ENCODE measurements around the gene TFB1M. TPM values are rescaled to one million over a fixed set of nuclear protein-coding genes. Genes with fewer than 3 reads are reported as not detected.
"Not testable (repeated sequence)": the region's sequence is repeated elsewhere in the genome, so short reads cannot be mapped to it uniquely, and the experiment has no call there.

TFB1M gene
- total RNA-seq, 4 donors from 2014 or later = 11.4 to 26.4 (median 13.3) TPM

DNA sequence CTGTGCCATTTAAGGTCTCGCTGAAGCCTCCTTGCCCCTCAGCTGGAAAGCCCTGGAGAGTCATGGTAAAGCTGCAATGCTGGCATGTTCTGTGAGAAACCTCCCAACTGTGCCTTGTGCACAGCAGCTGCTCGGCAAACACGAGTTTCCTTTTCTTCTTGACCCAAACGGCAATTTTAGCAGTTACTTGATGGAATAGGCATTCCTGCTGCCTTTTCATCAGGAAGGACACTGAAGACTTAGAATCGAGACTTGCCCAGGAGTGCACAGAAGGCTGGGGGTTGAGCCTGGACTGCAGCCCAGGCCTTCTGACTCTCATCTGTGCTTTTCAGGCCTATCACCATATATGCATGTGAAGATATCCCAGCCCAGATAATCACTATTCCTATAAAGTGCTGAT, 79.2 kb downstream of the TFB1M start:
- TF ChIP-seq POLR2A (IDR thresholded peaks at IDR 0.05) = no peak
- TF ChIP-seq, protein P1, sequence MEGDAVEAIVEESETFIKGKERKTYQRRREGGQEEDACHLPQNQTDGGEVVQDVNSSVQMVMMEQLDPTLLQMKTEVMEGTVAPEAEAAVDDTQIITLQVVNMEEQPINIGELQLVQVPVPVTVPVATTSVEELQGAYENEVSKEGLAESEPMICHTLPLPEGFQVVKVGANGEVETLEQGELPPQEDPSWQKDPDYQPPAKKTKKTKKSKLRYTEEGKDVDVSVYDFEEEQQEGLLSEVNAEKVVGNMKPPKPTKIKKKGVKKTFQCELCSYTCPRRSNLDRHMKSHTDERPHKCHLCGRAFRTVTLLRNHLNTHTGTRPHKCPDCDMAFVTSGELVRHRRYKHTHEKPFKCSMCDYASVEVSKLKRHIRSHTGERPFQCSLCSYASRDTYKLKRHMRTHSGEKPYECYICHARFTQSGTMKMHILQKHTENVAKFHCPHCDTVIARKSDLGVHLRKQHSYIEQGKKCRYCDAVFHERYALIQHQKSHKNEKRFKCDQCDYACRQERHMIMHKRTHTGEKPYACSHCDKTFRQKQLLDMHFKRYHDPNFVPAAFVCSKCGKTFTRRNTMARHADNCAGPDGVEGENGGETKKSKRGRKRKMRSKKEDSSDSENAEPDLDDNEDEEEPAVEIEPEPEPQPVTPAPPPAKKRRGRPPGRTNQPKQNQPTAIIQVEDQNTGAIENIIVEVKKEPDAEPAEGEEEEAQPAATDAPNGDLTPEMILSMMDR (IDR thresholded peaks at IDR 0.05) = no peak
- Histone ChIP-seq H3K4me3 (no peak overlapping the region), H3K4me1 (no peaks in the 10 kb centered on the region), H3K27me3 (no peaks in the 10 kb centered on the region), H3K9me3 (no peaks in the 10 kb centered on the region), H3K27ac (no peak overlapping the region), H3K36me3 (peaks cover 0 to 15% (median 0%) of the 10 kb centered on the region in 3 donors)
- DNase-seq = no peak

DNA sequence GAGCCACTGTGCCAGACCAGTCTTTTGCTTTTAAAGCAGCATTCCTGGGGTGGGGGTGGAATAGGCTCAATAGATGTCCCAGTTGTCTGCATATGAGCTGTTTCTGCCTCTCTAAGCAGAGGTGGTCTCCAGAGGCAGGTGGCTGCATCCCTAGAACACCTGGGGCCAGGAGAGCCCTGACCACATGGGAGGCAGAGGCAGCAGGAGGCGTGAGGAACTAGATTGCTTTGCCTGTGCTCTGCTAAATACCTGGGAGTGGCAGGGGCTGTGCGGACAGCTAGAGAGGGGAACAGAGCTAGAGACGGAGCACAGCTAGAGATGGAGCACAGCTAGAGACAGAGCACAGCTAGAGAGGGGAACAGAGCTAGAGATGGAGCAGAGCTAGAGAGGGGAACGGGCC, 79.6 kb downstream of the TFB1M start:
- TF ChIP-seq POLR2A (IDR thresholded peaks at IDR 0.05) = no peak
- TF ChIP-seq, protein P1 (IDR thresholded peaks at IDR 0.05) = no peak
- Histone ChIP-seq H3K36me3 (peaks cover 0 to 13% (median 0%) of the 10 kb centered on the region in 3 donors), H3K4me3 (no peak overlapping the region), H3K27ac (no peak overlapping the region), H3K27me3 (no peaks in the 10 kb centered on the region), H3K9me3 (no peaks in the 10 kb centered on the region), H3K4me1 (no peaks in the 10 kb centered on the region)
- no peak for DNase-seq

DNA sequence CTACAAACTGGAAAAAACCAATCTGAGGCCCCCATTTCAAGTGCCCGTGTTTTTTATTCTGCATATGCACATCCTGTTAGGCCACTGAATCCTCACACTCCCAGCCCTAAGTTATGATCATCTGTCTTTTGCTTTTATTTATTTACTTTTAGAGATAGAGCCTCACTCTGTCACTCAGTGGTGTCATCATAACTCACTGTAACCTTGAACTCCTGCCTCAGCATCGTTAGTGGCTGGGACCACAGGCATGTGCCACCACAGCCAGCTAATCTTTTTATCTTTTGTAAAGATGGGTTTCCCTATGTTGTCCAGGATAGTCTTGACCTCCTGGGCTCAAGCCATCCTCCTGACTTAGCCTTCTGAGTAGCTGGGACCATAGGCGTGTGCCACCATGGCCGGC, 80.1 kb downstream of the TFB1M start:
- Histone ChIP-seq H3K4me1 (no peaks in the 10 kb centered on the region), H3K27ac (no peak overlapping the region), H3K9me3 (no peaks in the 10 kb centered on the region), H3K27me3 (no peaks in the 10 kb centered on the region), H3K36me3 (peaks cover 0 to 13% (median 0%) of the 10 kb centered on the region in 3 donors), H3K4me3 (no peak overlapping the region)
- TF ChIP-seq, protein P1 (IDR thresholded peaks at IDR 0.05) = no peak
- TF ChIP-seq POLR2A (IDR thresholded peaks at IDR 0.05) = no peak
- no peak for DNase-seq

DNA sequence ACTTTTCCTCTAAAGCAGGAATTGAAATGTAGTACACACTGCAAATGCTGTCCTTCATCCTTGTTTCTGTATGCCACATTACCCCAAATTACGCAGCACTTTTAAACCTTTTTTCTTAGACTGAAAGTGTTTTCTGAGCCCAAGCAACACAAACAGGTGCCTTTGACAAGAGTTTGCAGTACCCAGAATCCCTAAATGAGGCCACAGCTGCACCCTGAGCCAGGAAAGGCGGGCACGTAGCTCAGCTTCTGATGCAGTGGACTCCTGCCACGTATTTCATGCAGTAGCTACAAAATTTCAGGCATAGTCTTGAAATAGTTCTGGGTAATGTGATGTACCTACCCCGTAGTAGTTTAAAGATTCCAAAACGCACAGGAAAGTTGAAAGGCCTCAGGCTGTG, 81.4 kb downstream of the TFB1M start:
- Histone ChIP-seq H3K4me1 (no peaks in the 10 kb centered on the region), H3K9me3 (no peaks in the 10 kb centered on the region), H3K27ac (no peak overlapping the region), H3K27me3 (no peaks in the 10 kb centered on the region), H3K36me3 (peaks cover 0 to 4% (median 0%) of the 10 kb centered on the region in 3 donors), H3K4me3 (no peak overlapping the region)
- TF ChIP-seq, protein P1 (IDR thresholded peaks at IDR 0.05) = no peak
- TF ChIP-seq POLR2A (IDR thresholded peaks at IDR 0.05) = no peak
- no peak for DNase-seq

DNA sequence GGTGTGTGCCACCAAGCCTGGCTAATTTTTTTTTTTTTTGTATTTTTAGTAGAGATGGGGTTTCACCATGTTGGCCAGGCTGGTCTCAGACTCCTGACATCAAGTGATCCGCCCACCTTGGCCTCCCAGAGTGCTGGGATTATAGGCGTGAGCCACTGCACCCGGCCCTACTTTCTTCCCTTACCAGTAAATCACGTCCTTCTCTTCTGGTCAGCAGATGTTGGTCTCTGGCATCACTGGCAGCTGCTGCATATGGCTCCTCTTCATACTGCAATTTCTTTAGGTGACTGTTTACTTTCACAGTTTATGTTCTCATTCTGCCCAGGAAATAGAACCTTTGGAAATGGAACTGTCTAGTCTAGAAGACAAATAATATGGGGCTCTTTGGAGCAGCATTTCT, 83.3 kb downstream of the TFB1M start:
- not testable (repeated sequence) for DNase-seq, H3K27ac ChIP-seq, H3K36me3 ChIP-seq, H3K4me1 ChIP-seq, H3K9me3 ChIP-seq, H3K27me3 ChIP-seq, H3K4me3 ChIP-seq

DNA sequence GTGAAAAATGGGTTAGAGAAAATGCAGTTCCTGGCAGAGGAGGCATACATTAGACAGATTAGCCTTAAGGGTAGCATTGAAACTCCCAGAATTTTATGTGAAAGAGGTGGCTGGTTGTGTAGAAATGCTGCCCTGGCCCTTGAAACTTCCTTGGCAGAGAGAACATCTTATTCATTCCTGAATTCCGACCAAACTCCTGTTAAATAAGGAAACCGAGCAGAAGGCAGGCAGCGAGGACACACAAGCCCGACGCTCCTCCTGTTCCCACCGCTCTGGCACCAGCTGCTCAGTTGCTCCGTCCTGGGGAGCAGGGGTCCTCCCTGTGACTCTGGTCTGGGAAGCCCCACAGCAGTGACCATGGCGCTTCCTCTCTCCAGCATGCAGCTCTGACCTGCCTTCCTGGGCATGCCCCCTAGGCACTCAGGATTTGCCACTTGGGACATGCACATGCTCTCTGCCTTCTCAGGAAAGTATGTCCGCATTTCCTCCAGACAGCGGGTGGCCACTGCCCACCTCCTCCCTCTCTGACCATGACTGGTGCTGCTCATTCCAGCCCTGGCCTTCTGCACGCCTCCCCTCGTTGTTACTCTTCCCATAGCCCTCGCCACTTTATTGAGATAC, 85.6 kb downstream of the TFB1M start:
- Histone ChIP-seq H3K4me3 (no peak overlapping the region), H3K27ac (no peak overlapping the region)
- TF ChIP-seq POLR2A (IDR thresholded peaks at IDR 0.05) = no peak
- TF ChIP-seq, protein P1 (IDR thresholded peaks at IDR 0.05) = no peak

More for the DNA sequence above, 85.6 kb downstream of the TFB1M start:
- H3K27me3 ChIP-seq = no peaks in the 10 kb centered on the region
- no peaks in the 10 kb centered on the region for H3K4me1 ChIP-seq
- peaks cover 0 to 6% (median 0%) of the 10 kb centered on the region in 3 donors for H3K36me3 ChIP-seq
- H3K9me3 ChIP-seq = no peaks in the 10 kb centered on the region
- no peak for DNase-seq
